DMS79 (cell line): ENCODE data around the gene ANAPC1.
"Not testable (repeated sequence)": the region's sequence is repeated elsewhere in the genome, so short reads cannot be mapped to it uniquely, and the experiment has no call there.

Experiments
- DNase-seq: peaks from one replicate; lab custom pipeline; 2025; lab: John Stamatoyannopoulos, UW

The ANAPC1 gene

GRCh38 chr2:111729812-111730458 lies 154.1 kb downstream of the ANAPC1 start:
- not testable (repeated sequence) for DNase-seq

- DNase-seq = not testable (repeated sequence)
Measured at GRCh38 chr2:111727611-111728110, 156.3 kb downstream of the ANAPC1 start.

- DNase-seq = not testable (repeated sequence)
Measured at GRCh38 chr2:111725742-111726141, 158.3 kb downstream of the ANAPC1 start.

- DNase-seq = not testable (repeated sequence)
Measured at GRCh38 chr2:111719610-111720009, 164.4 kb downstream of the ANAPC1 start.
